PC-3 (cell line): ENCODE data around the gene DAND5. TPM values are rescaled to one million over a fixed set of nuclear protein-coding genes. Genes with fewer than 3 reads are reported as not detected.

Source experiments
- ATAC-seq: fragments of 200-7000 bp; cut with Tn5 transposase; 2 replicates; pipeline ENCODE4 v1.9.1; 2020; ENCODE audit warnings: mild to moderate bottlenecking, moderate library complexity
- BruUV-seq: library from RNA; stranded (reverse); fragments of 400-500 nt; replicated peaks from 2 replicates; lab custom pipeline; 2021; lab: Mats Ljungman, UMichigan
- CTCF ChIA-PET: fragments of 300-600 bp; sonication (Branson Sonifier 250); formaldehyde crosslinking; loops from one replicate; lab custom pipeline; 2022; ENCODE audit warnings: antibody characterized with exemption; lab: Charles Lee
- POLR2A ChIA-PET: fragments of 300-600 bp; sonication (Branson Sonifier 250); formaldehyde crosslinking; loops from one replicate; lab custom pipeline; 2022; ENCODE audit warnings: antibody characterized with exemption; ENCODE audit not compliant: unreplicated experiment; lab: Charles Lee
- DNase-seq: peaks from one replicate; pipeline ENCODE4 v3.0.0-alpha.2; 2015
- H2AFZ ChIP-seq: fragments of 300-600 bp; sonication (generic); 2 replicates; pipeline ENCODE4 v1.6.0; 2016; ENCODE audit warnings: antibody characterized with exemption, low read length
- H3F3A ChIP-seq: fragments of 300-600 bp; sonication (generic); one replicate; pipeline ENCODE4 v1.6.0; 2017; ENCODE audit warnings: antibody characterized with exemption, low read length, control low read depth, mild to moderate bottlenecking; ENCODE audit not compliant: unreplicated experiment
- H3K27ac ChIP-seq: fragments of 300-600 bp; sonication (generic); 2 replicates; pipeline ENCODE4 v1.5.1; 2016; ENCODE audit warnings: mild to moderate bottlenecking, low read length
- H3K27me3 ChIP-seq: fragments of 300-600 bp; sonication (generic); 2 replicates; pipeline ENCODE4 v1.6.1; 2016; ENCODE audit warnings: low read length, mixed read lengths
- H3K36me3 ChIP-seq: fragments of 300-600 bp; sonication (generic); 2 replicates; pipeline ENCODE4 v1.6.1; 2016; ENCODE audit warnings: low read depth, mixed run types, low read length, mixed read lengths
- H3K4me1 ChIP-seq: fragments of 300-600 bp; sonication (generic); 2 replicates; pipeline ENCODE4 v1.5.1; 2016; ENCODE audit warnings: low read length; ENCODE audit not compliant: insufficient read depth
- H3K4me2 ChIP-seq: fragments of 300-600 bp; sonication (generic); 2 replicates; pipeline ENCODE4 v1.6.0; 2016; ENCODE audit warnings: low read length
- H3K4me3 ChIP-seq: fragments of 300-600 bp; sonication (generic); 2 replicates; pipeline ENCODE4 v1.5.1; 2016; ENCODE audit warnings: mild to moderate bottlenecking, low read length, mixed read lengths
- H3K79me2 ChIP-seq: fragments of 300-600 bp; sonication (generic); 2 replicates; pipeline ENCODE4 v1.6.1; 2017; ENCODE audit warnings: low read length, mixed read lengths
- H3K9ac ChIP-seq: fragments of 300-600 bp; sonication (generic); 2 replicates; pipeline ENCODE4 v1.6.0; 2016; ENCODE audit warnings: mild to moderate bottlenecking, low read length
- H3K9me2 ChIP-seq: fragments of 300-600 bp; sonication (generic); replicated peaks from 2 replicates; pipeline ENCODE4 v1.6.1; 2016; ENCODE audit warnings: mixed run types, low read length, mixed read lengths
- H3K9me3 ChIP-seq: fragments of 300-600 bp; sonication (generic); 2 replicates; pipeline ENCODE4 v1.6.1; 2016; ENCODE audit warnings: low read length, mixed read lengths
- H4K20me1 ChIP-seq: fragments of 300-600 bp; sonication (generic); 2 replicates; pipeline ENCODE4 v1.6.1; 2016; ENCODE audit warnings: low read length, mixed read lengths
- EZH2 ChIP-seq: fragments of 300-600 bp; sonication (generic); IDR thresholded peaks from one replicate; pipeline ENCODE4 v1.6.1; 2017; ENCODE audit warnings: antibody characterized with exemption, mild to moderate bottlenecking, low read length; ENCODE audit not compliant: unreplicated experiment
- EZH2phosphoT487 ChIP-seq: fragments of 300-600 bp; sonication (generic); IDR thresholded peaks from 2 replicates; pipeline ENCODE4 v1.6.1; 2018; ENCODE audit warnings: mild to moderate bottlenecking, antibody characterized with exemption, low read length, borderline replicate concordance
- intact Hi-C: fragments of 100-400 bp; cut with micrococcal nuclease; formaldehyde crosslinking; loops from 2 replicates; pipeline ENCODE4 v1.9.0; 2023
- total RNA-seq: library from RNA; depleted of rRNA; stranded (reverse); fragments of >200 nt; gene quantifications from 2 replicates; pipeline ENCODE4 v1.2.3, GENCODE V29; 2014
- TF ChIP-seq, protein P1 (sequence below): fragments of 300-600 bp; sonication (generic); conservative IDR thresholded peaks from 2 replicates; pipeline ENCODE4 v1.5.1; 2017; ENCODE audit warnings: antibody characterized with exemption, low read depth, mild to moderate bottlenecking, low read length

DAND5 gene
- total RNA-seq, 1 experiment from 2014 or later, result 0.55 TPM

DNA sequence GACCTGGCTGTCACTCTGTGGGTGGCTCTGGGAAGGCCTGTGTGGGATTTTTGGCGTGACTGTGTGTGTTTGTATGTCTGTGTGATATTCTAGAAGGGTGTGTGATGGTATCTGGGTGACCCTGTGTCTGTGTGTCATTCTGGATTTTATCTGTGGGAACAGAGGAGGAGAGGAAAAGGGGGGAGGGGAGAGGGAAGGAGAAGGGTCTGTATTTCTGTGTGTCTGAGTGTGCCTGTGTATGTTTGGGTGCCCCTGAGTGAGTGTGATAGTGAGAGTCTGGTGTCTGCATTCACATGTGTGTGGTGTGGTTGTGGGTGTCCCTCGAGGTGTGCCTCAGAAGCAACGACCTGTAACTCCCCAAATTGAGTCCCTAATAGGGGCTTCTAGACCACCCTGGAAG, 17.8 kb downstream of the DAND5 start:
- no TSS peak for BruUV-seq
- Histone ChIP-seq H3K4me2 (no peak overlapping the region), H3K4me3 (no peak overlapping the region), H3F3A (no peaks in the 10 kb centered on the region), H2AFZ (no peak overlapping the region), H3K79me2 (no peaks in the 10 kb centered on the region), H3K9me3 (no peaks in the 10 kb centered on the region), H3K27ac (no peak overlapping the region), H4K20me1 (no peaks in the 10 kb centered on the region), H3K27me3 (no peaks in the 10 kb centered on the region), H3K9me2 (no peaks in the 10 kb centered on the region), H3K4me1 (no peaks in the 10 kb centered on the region), H3K36me3 (no peaks in the 10 kb centered on the region), H3K9ac (no peak overlapping the region)
- ChIA-PET CTCF (no interaction called here), POLR2A (no interaction called here)
- ATAC-seq (no peak), DNase-seq (no peak)
- intact Hi-C loops, result no loop called here
- TF ChIP-seq, protein P1, sequence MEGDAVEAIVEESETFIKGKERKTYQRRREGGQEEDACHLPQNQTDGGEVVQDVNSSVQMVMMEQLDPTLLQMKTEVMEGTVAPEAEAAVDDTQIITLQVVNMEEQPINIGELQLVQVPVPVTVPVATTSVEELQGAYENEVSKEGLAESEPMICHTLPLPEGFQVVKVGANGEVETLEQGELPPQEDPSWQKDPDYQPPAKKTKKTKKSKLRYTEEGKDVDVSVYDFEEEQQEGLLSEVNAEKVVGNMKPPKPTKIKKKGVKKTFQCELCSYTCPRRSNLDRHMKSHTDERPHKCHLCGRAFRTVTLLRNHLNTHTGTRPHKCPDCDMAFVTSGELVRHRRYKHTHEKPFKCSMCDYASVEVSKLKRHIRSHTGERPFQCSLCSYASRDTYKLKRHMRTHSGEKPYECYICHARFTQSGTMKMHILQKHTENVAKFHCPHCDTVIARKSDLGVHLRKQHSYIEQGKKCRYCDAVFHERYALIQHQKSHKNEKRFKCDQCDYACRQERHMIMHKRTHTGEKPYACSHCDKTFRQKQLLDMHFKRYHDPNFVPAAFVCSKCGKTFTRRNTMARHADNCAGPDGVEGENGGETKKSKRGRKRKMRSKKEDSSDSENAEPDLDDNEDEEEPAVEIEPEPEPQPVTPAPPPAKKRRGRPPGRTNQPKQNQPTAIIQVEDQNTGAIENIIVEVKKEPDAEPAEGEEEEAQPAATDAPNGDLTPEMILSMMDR, result no peak

DNA sequence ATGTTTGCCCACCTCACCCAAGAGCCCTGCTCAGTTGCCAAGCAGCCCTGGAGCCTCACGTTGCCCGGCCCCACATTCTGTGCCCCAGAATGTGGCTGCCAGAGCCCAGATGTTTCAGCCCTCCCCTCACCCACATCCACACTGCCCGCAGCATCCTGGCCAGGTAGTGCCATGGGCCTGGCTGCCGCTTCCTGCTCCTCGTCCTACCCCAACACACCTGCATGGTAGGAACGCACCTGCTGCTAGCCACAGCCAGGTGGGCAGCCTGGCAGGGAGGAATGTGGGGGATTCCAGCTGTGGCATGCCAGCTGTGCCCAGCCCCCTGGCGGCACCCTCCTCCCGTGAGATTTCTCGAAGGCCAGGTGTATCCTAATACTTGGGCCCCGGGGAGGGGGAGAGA, 18.4 kb downstream of the DAND5 start:
- ATAC-seq, result no peak
- Histone ChIP-seq H3K4me2 (no peak overlapping the region), H3K36me3 (no peaks in the 10 kb centered on the region), H3K9ac (no peak overlapping the region), H3F3A (no peaks in the 10 kb centered on the region), H3K9me2 (no peaks in the 10 kb centered on the region), H2AFZ (no peak overlapping the region), H3K27me3 (no peaks in the 10 kb centered on the region), H3K27ac (no peak overlapping the region), H4K20me1 (no peaks in the 10 kb centered on the region), H3K79me2 (no peaks in the 10 kb centered on the region), H3K4me3 (no peak overlapping the region), H3K9me3 (no peaks in the 10 kb centered on the region), H3K4me1 (no peaks in the 10 kb centered on the region)
- POLR2A ChIA-PET, result no interaction called here
- BruUV-seq, result no TSS peak
- CTCF ChIA-PET, result no interaction called here
- DNase-seq, result no peak
- intact Hi-C loops, result no loop called here
- TF ChIP-seq, protein P1, result no peak
- TF ChIP-seq EZH2phosphoT487 (no peak), EZH2 (no peak)

DNA sequence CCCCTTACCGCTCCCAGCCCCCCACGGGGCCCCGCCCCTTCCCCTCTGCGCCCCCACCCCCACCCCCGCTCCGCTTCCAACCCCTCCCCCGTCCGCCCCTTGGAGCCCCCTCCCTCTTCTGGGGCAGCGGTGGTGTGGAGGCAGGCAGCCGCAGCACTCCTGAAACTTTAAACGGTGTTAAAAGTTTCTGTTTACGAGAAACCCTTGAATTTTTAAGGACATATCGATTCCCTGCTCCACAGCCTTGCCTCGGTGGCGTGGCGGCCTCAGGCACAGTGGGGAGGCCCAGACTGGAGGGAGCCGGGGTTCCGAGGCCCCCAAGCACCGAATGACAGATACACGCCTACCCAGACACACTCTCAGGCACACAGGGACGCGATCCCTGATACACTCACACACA, 21.1 kb downstream of the DAND5 start:
- no peak overlapping the region for H3K4me2 ChIP-seq
- CTCF ChIA-PET, result no interaction called here
- no TSS peak for BruUV-seq
- H3K9me3 ChIP-seq, result no peaks in the 10 kb centered on the region
- no peaks in the 10 kb centered on the region for H3K27me3 ChIP-seq
- H3K9me2 ChIP-seq, result no peaks in the 10 kb centered on the region
- DNase-seq, result no peak
- H3F3A ChIP-seq, result no peaks in the 10 kb centered on the region
- H4K20me1 ChIP-seq, result no peaks in the 10 kb centered on the region
- no peak overlapping the region for H3K27ac ChIP-seq
- intact Hi-C loops, result no loop called here
- H2AFZ ChIP-seq, result no peak overlapping the region
- H3K4me1 ChIP-seq, result peaks cover 4% of the 10 kb centered on the region; the same call in 1 of the 2 replicates
- no peak overlapping the region for H3K4me3 ChIP-seq
- TF ChIP-seq EZH2phosphoT487 (no peak), EZH2 (no peak)
- TF ChIP-seq, protein P1, result no peak
- no peaks in the 10 kb centered on the region for H3K36me3 ChIP-seq
- H3K79me2 ChIP-seq, result peaks cover 3% of the 10 kb centered on the region; the same call in 1 of the 2 replicates
- POLR2A ChIA-PET, result no interaction called here
- no peak for ATAC-seq
- no peak overlapping the region for H3K9ac ChIP-seq
